ENCODE measurements around the gene GPC5.

GPC5 gene

DNA sequence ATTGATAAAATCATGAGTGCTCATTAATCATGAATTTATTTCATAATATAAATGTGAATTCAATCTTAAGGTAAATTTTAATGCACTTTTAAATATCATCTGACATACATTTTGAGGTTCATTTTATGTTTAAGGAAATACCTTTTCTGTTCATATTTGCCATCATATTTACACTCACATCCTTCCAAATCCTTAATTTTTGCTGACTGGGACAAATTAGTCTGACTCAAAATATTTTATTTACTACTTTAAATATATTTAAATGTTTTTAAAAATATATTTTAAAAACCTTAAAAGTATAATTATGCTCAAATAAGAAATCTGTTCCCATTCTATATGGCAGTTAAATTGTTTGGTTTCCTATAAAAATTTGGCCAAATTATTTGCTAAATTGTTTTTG, 438.1 kb downstream of the GPC5 start:
- no peaks in the 10 kb centered on the region for H3K79me1 ChIP-seq (ENCODE audit: low read length)
- H3K27me3 ChIP-seq (ENCODE audit: insufficient read depth, low read length, poor library complexity): no peaks in the 10 kb centered on the region
- no peak overlapping the region for H3K23ac ChIP-seq (ENCODE audit: low read length)
- no peak overlapping the region for H3K18ac ChIP-seq (ENCODE audit: low read length)
- H2BK15ac ChIP-seq (replicated peaks; ENCODE audit: low read depth): no peak overlapping the region
- H3K4me3 ChIP-seq (ENCODE audit: low read length): no peak overlapping the region
- no peak overlapping the region for H3K4me2 ChIP-seq (ENCODE audit: low read length)
- H3K4me1 ChIP-seq (ENCODE audit: control insufficient read depth, low read depth, low read length): no peaks in the 10 kb centered on the region
- no peak overlapping the region for H3K56ac ChIP-seq (ENCODE audit: low read length)
- H3K27ac ChIP-seq (ENCODE audit: low read depth, low read length): no peak overlapping the region
- no peak overlapping the region for H3K4ac ChIP-seq (ENCODE audit: low read depth, low read length)
- H4K5ac ChIP-seq (ENCODE audit: low read length): no peak overlapping the region
- no peaks in the 10 kb centered on the region for H3K79me2 ChIP-seq (ENCODE audit: control insufficient read depth, insufficient read depth, low read length)
- no peak for DNase-seq
- no peak overlapping the region for H3K9ac ChIP-seq (ENCODE audit: low read length)
- no peak overlapping the region for H4K8ac ChIP-seq (ENCODE audit: low read depth, low read length)
- no peak overlapping the region for H2BK5ac ChIP-seq (ENCODE audit: low read length)
- no peak overlapping the region for H2AK5ac ChIP-seq (ENCODE audit: low read length)
- no peak overlapping the region for H2BK120ac ChIP-seq (ENCODE audit: low read depth, low read length)
- no peaks in the 10 kb centered on the region for H3K36me3 ChIP-seq (ENCODE audit: control insufficient read depth, insufficient read depth, low read length)

GRCh38 chr13:91845612-91846011, 447.2 kb downstream of the GPC5 start:
- no peak overlapping the region for H3K27ac ChIP-seq (ENCODE audit: low read depth, low read length)
- no peaks in the 10 kb centered on the region for H3K27me3 ChIP-seq (ENCODE audit: insufficient read depth, low read length, poor library complexity)
- H3K36me3 ChIP-seq (ENCODE audit: control insufficient read depth, insufficient read depth, low read length): no peaks in the 10 kb centered on the region
- no peak overlapping the region for H2BK120ac ChIP-seq (ENCODE audit: low read depth, low read length)
- no peaks in the 10 kb centered on the region for H3K4me1 ChIP-seq (ENCODE audit: control insufficient read depth, low read depth, low read length)
- no peak overlapping the region for H3K9ac ChIP-seq (ENCODE audit: low read length)
- H2BK5ac ChIP-seq (ENCODE audit: low read length): no peak overlapping the region
- H2BK15ac ChIP-seq (replicated peaks; ENCODE audit: low read depth): no peak overlapping the region
- no peak overlapping the region for H4K5ac ChIP-seq (ENCODE audit: low read length)
- DNase-seq: no peak
- no CpG with 5 or more reads among the region's 3 CpGs for WGBS (ENCODE audit: extremely low coverage, insufficient coverage, low lambda C conversion rate)
- H3K79me1 ChIP-seq (ENCODE audit: low read length): no peaks in the 10 kb centered on the region
- no peaks in the 10 kb centered on the region for H3K79me2 ChIP-seq (ENCODE audit: control insufficient read depth, insufficient read depth, low read length)
- no peak overlapping the region for H2AK5ac ChIP-seq (ENCODE audit: low read length)
- H3K56ac ChIP-seq (ENCODE audit: low read length): no peak overlapping the region
- no peak overlapping the region for H3K4ac ChIP-seq (ENCODE audit: low read depth, low read length)
- H4K8ac ChIP-seq (ENCODE audit: low read depth, low read length): no peak overlapping the region
- H3K18ac ChIP-seq (ENCODE audit: low read length): no peak overlapping the region
- no peak overlapping the region for H3K23ac ChIP-seq (ENCODE audit: low read length)
- no peak overlapping the region for H3K4me3 ChIP-seq (ENCODE audit: low read length)
- no peak overlapping the region for H3K4me2 ChIP-seq (ENCODE audit: low read length)

DNA sequence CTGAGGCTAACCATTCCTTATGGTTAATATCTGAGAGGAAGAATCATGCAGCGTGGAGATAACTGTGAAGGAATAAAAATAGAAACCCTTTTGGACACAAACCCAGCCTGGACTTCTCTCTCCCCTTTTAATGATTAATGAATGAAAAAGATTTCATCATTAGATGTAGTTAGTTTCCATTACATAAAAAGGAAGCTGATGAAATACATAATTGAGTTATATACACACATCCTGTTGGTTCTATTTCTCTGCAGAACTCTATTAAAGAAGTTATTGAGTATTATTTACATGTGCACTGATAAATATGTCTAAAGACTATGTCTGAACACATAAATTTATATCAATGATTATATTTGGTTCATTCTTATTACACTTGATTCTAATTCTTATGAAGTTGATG, 465.3 kb downstream of the GPC5 start:
- H3K79me1 ChIP-seq (ENCODE audit: low read length): no peaks in the 10 kb centered on the region
- H2AK5ac ChIP-seq (ENCODE audit: low read length): no peak overlapping the region
- H2BK120ac ChIP-seq (ENCODE audit: low read depth, low read length): no peak overlapping the region
- no peak overlapping the region for H4K8ac ChIP-seq (ENCODE audit: low read depth, low read length)
- no peak for DNase-seq
- no peak overlapping the region for H2BK15ac ChIP-seq (replicated peaks; ENCODE audit: low read depth)
- no peak overlapping the region for H3K18ac ChIP-seq (ENCODE audit: low read length)
- H3K4me3 ChIP-seq (ENCODE audit: low read length): no peak overlapping the region
- no peaks in the 10 kb centered on the region for H3K4me1 ChIP-seq (ENCODE audit: control insufficient read depth, low read depth, low read length)
- no peaks in the 10 kb centered on the region for H3K79me2 ChIP-seq (ENCODE audit: control insufficient read depth, insufficient read depth, low read length)
- H3K36me3 ChIP-seq (ENCODE audit: control insufficient read depth, insufficient read depth, low read length): no peaks in the 10 kb centered on the region
- H3K27ac ChIP-seq (ENCODE audit: low read depth, low read length): no peak overlapping the region
- no peak overlapping the region for H3K56ac ChIP-seq (ENCODE audit: low read length)
- H3K4ac ChIP-seq (ENCODE audit: low read depth, low read length): no peak overlapping the region
- WGBS (ENCODE audit: extremely low coverage, insufficient coverage, low lambda C conversion rate): no CpG with 5 or more reads among the region's 1 CpG
- H3K27me3 ChIP-seq (ENCODE audit: insufficient read depth, low read length, poor library complexity): no peaks in the 10 kb centered on the region
- no peak overlapping the region for H2BK5ac ChIP-seq (ENCODE audit: low read length)
- H3K4me2 ChIP-seq (ENCODE audit: low read length): no peak overlapping the region
- H3K23ac ChIP-seq (ENCODE audit: low read length): no peak overlapping the region
- no peak overlapping the region for H4K5ac ChIP-seq (ENCODE audit: low read length)
- H3K9ac ChIP-seq (ENCODE audit: low read length): no peak overlapping the region

- no peak overlapping the region for H2BK15ac ChIP-seq (replicated peaks; ENCODE audit: low read depth)
- H3K18ac ChIP-seq (ENCODE audit: low read length): no peak overlapping the region
- no peaks in the 10 kb centered on the region for H3K79me1 ChIP-seq (ENCODE audit: low read length)
- no peaks in the 10 kb centered on the region for H3K27me3 ChIP-seq (ENCODE audit: insufficient read depth, low read length, poor library complexity)
- H3K4me1 ChIP-seq (ENCODE audit: control insufficient read depth, low read depth, low read length): no peaks in the 10 kb centered on the region
- no peaks in the 10 kb centered on the region for H3K79me2 ChIP-seq (ENCODE audit: control insufficient read depth, insufficient read depth, low read length)
- no peak overlapping the region for H3K56ac ChIP-seq (ENCODE audit: low read length)
- no peak overlapping the region for H4K8ac ChIP-seq (ENCODE audit: low read depth, low read length)
- no peak overlapping the region for H4K5ac ChIP-seq (ENCODE audit: low read length)
- H2AK5ac ChIP-seq (ENCODE audit: low read length): no peak overlapping the region
- no peak overlapping the region for H3K4me2 ChIP-seq (ENCODE audit: low read length)
- H3K27ac ChIP-seq (ENCODE audit: low read depth, low read length): no peak overlapping the region
- H3K9ac ChIP-seq (ENCODE audit: low read length): no peak overlapping the region
- DNase-seq: no peak
- no peak overlapping the region for H2BK120ac ChIP-seq (ENCODE audit: low read depth, low read length)
- H3K4me3 ChIP-seq (ENCODE audit: low read length): no peak overlapping the region
- no peak overlapping the region for H3K4ac ChIP-seq (ENCODE audit: low read depth, low read length)
- no peak overlapping the region for H2BK5ac ChIP-seq (ENCODE audit: low read length)
- H3K23ac ChIP-seq (ENCODE audit: low read length): no peak overlapping the region
- no peaks in the 10 kb centered on the region for H3K36me3 ChIP-seq (ENCODE audit: control insufficient read depth, insufficient read depth, low read length)
These were observed 469.9 kb downstream of the GPC5 start for GRCh38 chr13:91868351-91868750.

DNA sequence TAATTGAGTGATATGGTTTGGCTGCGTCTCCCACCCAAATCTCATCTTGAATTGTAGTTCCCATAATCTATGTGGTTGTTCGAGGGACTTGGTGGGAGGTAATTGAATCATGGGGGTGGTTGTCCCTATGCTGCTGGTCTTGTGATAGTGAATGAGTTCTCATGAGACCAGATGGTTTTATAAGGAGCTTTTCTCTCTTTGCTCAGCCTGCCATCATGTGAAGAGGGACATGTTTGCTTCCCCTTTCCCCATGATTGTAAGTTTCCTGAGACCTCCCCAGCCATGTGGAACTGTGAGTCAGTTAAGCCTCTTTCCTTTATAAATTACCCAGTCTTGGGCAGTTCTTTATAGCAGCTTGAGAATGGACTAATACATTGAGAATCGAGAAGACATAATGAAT, 480.1 kb downstream of the GPC5 start:
- no peak overlapping the region for H3K9ac ChIP-seq (ENCODE audit: low read length)
- no peak overlapping the region for H2BK15ac ChIP-seq (replicated peaks; ENCODE audit: low read depth)
- H3K4me1 ChIP-seq (ENCODE audit: control insufficient read depth, low read depth, low read length): no peaks in the 10 kb centered on the region
- H2BK5ac ChIP-seq (ENCODE audit: low read length): no peak overlapping the region
- H3K23ac ChIP-seq (ENCODE audit: low read length): no peak overlapping the region
- H3K79me1 ChIP-seq (ENCODE audit: low read length): no peaks in the 10 kb centered on the region
- H2AK5ac ChIP-seq (ENCODE audit: low read length): no peak overlapping the region
- H3K27me3 ChIP-seq (ENCODE audit: insufficient read depth, low read length, poor library complexity): no peaks in the 10 kb centered on the region
- H3K4me3 ChIP-seq (ENCODE audit: low read length): no peak overlapping the region
- no peak overlapping the region for H3K27ac ChIP-seq (ENCODE audit: low read depth, low read length)
- H3K79me2 ChIP-seq (ENCODE audit: control insufficient read depth, insufficient read depth, low read length): no peaks in the 10 kb centered on the region
- no peak overlapping the region for H3K4ac ChIP-seq (ENCODE audit: low read depth, low read length)
- no peak overlapping the region for H4K5ac ChIP-seq (ENCODE audit: low read length)
- no peak overlapping the region for H3K4me2 ChIP-seq (ENCODE audit: low read length)
- H3K36me3 ChIP-seq (ENCODE audit: control insufficient read depth, insufficient read depth, low read length): no peaks in the 10 kb centered on the region
- WGBS (ENCODE audit: extremely low coverage, insufficient coverage, low lambda C conversion rate): no CpG with 5 or more reads among the region's 3 CpGs
- DNase-seq: no peak
- H4K8ac ChIP-seq (ENCODE audit: low read depth, low read length): no peak overlapping the region
- H2BK120ac ChIP-seq (ENCODE audit: low read depth, low read length): no peak overlapping the region
- no peak overlapping the region for H3K56ac ChIP-seq (ENCODE audit: low read length)
- no peak overlapping the region for H3K18ac ChIP-seq (ENCODE audit: low read length)

- Histone ChIP-seq H4K8ac (ENCODE audit: low read depth, low read length) (no peak overlapping the region), H4K5ac (ENCODE audit: low read length) (no peak overlapping the region), H2BK5ac (ENCODE audit: low read length) (no peak overlapping the region), H2BK120ac (ENCODE audit: low read depth, low read length) (no peak overlapping the region), H3K79me1 (ENCODE audit: low read length) (no peaks in the 10 kb centered on the region), H3K36me3 (ENCODE audit: control insufficient read depth, insufficient read depth, low read length) (no peaks in the 10 kb centered on the region), H3K27me3 (ENCODE audit: insufficient read depth, low read length, poor library complexity) (no peaks in the 10 kb centered on the region), H3K79me2 (ENCODE audit: control insufficient read depth, insufficient read depth, low read length) (no peaks in the 10 kb centered on the region), H3K18ac (ENCODE audit: low read length) (no peak overlapping the region), H3K23ac (ENCODE audit: low read length) (no peak overlapping the region), H3K4me3 (ENCODE audit: low read length) (no peak overlapping the region), H2BK15ac (replicated peaks; ENCODE audit: low read depth) (no peak overlapping the region), H3K4me1 (ENCODE audit: control insufficient read depth, low read depth, low read length) (no peaks in the 10 kb centered on the region), H3K56ac (ENCODE audit: low read length) (no peak overlapping the region), H3K4ac (ENCODE audit: low read depth, low read length) (no peak overlapping the region), H2AK5ac (ENCODE audit: low read length) (no peak overlapping the region), H3K4me2 (ENCODE audit: low read length) (no peak overlapping the region), H3K27ac (ENCODE audit: low read depth, low read length) (no peak overlapping the region), H3K9ac (ENCODE audit: low read length) (no peak overlapping the region)
- no peak for DNase-seq
- no CpG with 5 or more reads among the region's 2 CpGs for WGBS (ENCODE audit: extremely low coverage, insufficient coverage, low lambda C conversion rate)
These were observed 480.9 kb downstream of the GPC5 start for GRCh38 chr13:91879360-91879759.
